Natural killer cell (primary cell): Measurements from ENCODE around the gene TPSB2. TPM values are rescaled to one million over a fixed set of nuclear protein-coding genes. Genes with fewer than 3 reads are reported as not detected.
"Not testable (repeated sequence)": the region's sequence is repeated elsewhere in the genome, so short reads cannot be mapped to it uniquely, and the experiment has no call there.

ENCODE experiments used
- ATAC-seq, 3 donors: fragments of 150-1000 bp in 2 of 3; fragments of 200-7000 bp in 1 of 3; cut with Tn5 transposase; 1 replicate in 1 of 3; 2 replicates in 2 of 3; pipeline ENCODE4 v1.10.0; 2021; ENCODE audit warnings: mild to moderate bottlenecking in 2 of 3, moderate library complexity in 2 of 3
- DNase-seq, 2 donors: peaks; one replicate each; pipeline versions ENCODE4 v3.0.0 to v3.0.0-alpha.2; 2013 to 2021; ENCODE audit warnings: mixed read lengths in 1 of 2
- H3K27ac ChIP-seq: one replicate; pipeline ENCODE4 v1.5.1; 2013; ENCODE audit warnings: mild to moderate bottlenecking, low read length
- H3K27me3 ChIP-seq: one replicate; pipeline ENCODE4 v1.6.1; 2013; ENCODE audit warnings: low read length; ENCODE audit not compliant: control insufficient read depth, insufficient read depth
- H3K36me3 ChIP-seq: one replicate; pipeline ENCODE4 v1.6.1; 2013; ENCODE audit warnings: low read length; ENCODE audit not compliant: control insufficient read depth, insufficient read depth
- H3K4me1 ChIP-seq: one replicate; pipeline ENCODE4 v1.6.1; 2013; ENCODE audit warnings: low read length; ENCODE audit not compliant: control insufficient read depth, insufficient read depth
- H3K4me3 ChIP-seq: one replicate; pipeline ENCODE4 v1.5.1; 2013; ENCODE audit warnings: low read length
- H3K9me3 ChIP-seq: one replicate; pipeline ENCODE4 v1.6.1; 2013; ENCODE audit warnings: low read length; ENCODE audit not compliant: control insufficient read depth, insufficient read depth
- H3K27ac Mint-ChIP-seq, 2 donors: one replicate each; pipeline ENCODE4 v1.8.0; 2022; ENCODE audit warnings: mild to moderate bottlenecking in 2 of 2, mixed read lengths in 2 of 2, moderate library complexity in 1 of 2
- H3K27me3 Mint-ChIP-seq, 2 donors: one replicate each; pipeline ENCODE4 v1.8.0; 2022; ENCODE audit warnings: low read depth in 2 of 2, mixed read lengths in 2 of 2
- H3K36me3 Mint-ChIP-seq: one replicate; pipeline ENCODE4 v1.8.0; 2022; ENCODE audit warnings: mixed read lengths
- H3K4me1 Mint-ChIP-seq, 2 donors: one replicate each; pipeline ENCODE4 v1.8.0; 2022; ENCODE audit warnings: mixed read lengths in 2 of 2
- H3K4me3 Mint-ChIP-seq: one replicate; pipeline ENCODE4 v1.8.0; 2022; ENCODE audit warnings: mild to moderate bottlenecking, moderate library complexity, mixed read lengths
- H3K9me3 Mint-ChIP-seq, 2 donors: one replicate each; pipeline ENCODE4 v1.8.0; 2022; ENCODE audit warnings: mixed read lengths in 2 of 2
- WGBS: methylation state at CpG from one replicate; pipeline ENCODE4 v1.1.7; 2013; ENCODE audit warnings: missing lambda C conversion rate; ENCODE audit not compliant: insufficient coverage; 5-methylcytosine and 5-hydroxymethylcytosine counted together
- intact Hi-C: fragments of 100-400 bp; cut with micrococcal nuclease; formaldehyde crosslinking; loops from one replicate; pipeline ENCODE4 v1.14.2; 2022
- total RNA-seq, 4 donors: library from RNA; stranded (reverse); fragments of 120-200 nt in 1 of 4; gene quantifications; one replicate each; pipeline versions ENCODE4 v1.2.3 to v1.2.4, GENCODE V29; 2013 to 2022
- TF ChIP-seq, protein P1 (sequence below): fragments of 200-600 bp; IDR thresholded peaks from one replicate; pipeline ENCODE4 v1.8.0; 2022; ENCODE audit warnings: antibody characterized with exemption

The TPSB2 gene
- total RNA-seq, 3 donors from 2014 or later (not counting 1 experiment from before 2014, with no cell fraction given): 12.6 TPM; not detected in 2

DNA sequence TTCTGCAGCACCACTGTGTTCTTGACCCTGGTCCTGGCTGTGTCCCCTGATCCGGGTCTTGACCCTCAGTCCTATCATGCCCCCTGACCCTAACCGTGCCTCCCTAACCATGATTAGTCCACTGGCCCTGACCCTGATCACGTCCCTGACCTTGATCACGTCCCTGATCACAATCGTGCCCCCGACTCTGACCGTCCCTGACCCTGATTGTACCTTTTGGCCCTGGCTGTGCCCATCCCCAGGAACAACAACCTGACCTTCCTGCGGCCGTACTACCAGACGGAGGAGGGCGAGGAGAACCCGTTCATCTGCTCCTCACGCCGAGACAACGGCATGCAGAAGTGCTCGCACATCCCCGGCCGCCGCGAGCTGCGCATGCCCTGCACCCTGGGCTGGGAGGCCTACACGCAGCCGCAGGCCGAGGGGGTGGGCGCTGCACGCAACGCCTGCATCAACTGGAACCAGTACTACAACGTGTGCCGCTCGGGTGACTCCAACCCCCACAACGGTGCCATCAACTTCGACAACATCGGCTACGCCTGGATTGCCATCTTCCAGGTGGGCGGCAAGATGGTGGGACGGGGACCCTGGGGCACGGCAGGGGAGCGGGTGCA lies 29.9 kb downstream of the TPSB2 start:
- TF ChIP-seq, protein P1, sequence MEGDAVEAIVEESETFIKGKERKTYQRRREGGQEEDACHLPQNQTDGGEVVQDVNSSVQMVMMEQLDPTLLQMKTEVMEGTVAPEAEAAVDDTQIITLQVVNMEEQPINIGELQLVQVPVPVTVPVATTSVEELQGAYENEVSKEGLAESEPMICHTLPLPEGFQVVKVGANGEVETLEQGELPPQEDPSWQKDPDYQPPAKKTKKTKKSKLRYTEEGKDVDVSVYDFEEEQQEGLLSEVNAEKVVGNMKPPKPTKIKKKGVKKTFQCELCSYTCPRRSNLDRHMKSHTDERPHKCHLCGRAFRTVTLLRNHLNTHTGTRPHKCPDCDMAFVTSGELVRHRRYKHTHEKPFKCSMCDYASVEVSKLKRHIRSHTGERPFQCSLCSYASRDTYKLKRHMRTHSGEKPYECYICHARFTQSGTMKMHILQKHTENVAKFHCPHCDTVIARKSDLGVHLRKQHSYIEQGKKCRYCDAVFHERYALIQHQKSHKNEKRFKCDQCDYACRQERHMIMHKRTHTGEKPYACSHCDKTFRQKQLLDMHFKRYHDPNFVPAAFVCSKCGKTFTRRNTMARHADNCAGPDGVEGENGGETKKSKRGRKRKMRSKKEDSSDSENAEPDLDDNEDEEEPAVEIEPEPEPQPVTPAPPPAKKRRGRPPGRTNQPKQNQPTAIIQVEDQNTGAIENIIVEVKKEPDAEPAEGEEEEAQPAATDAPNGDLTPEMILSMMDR: no peak
- Histone ChIP-seq H3K4me3 (no peak overlapping the region), H3K27ac (no peak overlapping the region), H3K4me1 (no peaks in the 10 kb centered on the region), H3K9me3 (no peaks in the 10 kb centered on the region), H3K27me3 (no peaks in the 10 kb centered on the region), H3K36me3 (no peaks in the 10 kb centered on the region)
- DNase-seq: no peak
- no peaks in the 10 kb centered on the region for H3K36me3 Mint-ChIP-seq
- H3K4me3 Mint-ChIP-seq: no peak overlapping the region
- 96% methylated on average over 38 of the region's 38 CpGs for WGBS
- H3K9me3 Mint-ChIP-seq: peaks cover 0 to 2% of the 10 kb centered on the region in 2 donors
- no peak for ATAC-seq
- H3K4me1 Mint-ChIP-seq: no peaks in the 10 kb centered on the region
- no peaks in the 10 kb centered on the region for H3K27me3 Mint-ChIP-seq
- intact Hi-C loops: no loop called here
- H3K27ac Mint-ChIP-seq: no peak overlapping the region

GRCh38 chr16:1199347-1200013 lies 30.5 kb downstream of the TPSB2 start:
- TF ChIP-seq, protein P1: no peak
- intact Hi-C loops: no loop called here
- Histone ChIP-seq H3K27me3 (no peaks in the 10 kb centered on the region), H3K36me3 (no peaks in the 10 kb centered on the region), H3K4me1 (no peaks in the 10 kb centered on the region), H3K4me3 (no peak overlapping the region), H3K9me3 (no peaks in the 10 kb centered on the region), H3K27ac (no peak overlapping the region)
- Mint-ChIP-seq H3K4me3 (no peak overlapping the region), H3K9me3 (peaks cover 0 to 2% of the 10 kb centered on the region in 2 donors), H3K27me3 (no peaks in the 10 kb centered on the region), H3K27ac (no peak overlapping the region), H3K36me3 (no peaks in the 10 kb centered on the region), H3K4me1 (no peaks in the 10 kb centered on the region)
- 91% methylated on average over 14 of the region's 19 CpGs for WGBS
- no peak for DNase-seq
- no peak for ATAC-seq

DNA sequence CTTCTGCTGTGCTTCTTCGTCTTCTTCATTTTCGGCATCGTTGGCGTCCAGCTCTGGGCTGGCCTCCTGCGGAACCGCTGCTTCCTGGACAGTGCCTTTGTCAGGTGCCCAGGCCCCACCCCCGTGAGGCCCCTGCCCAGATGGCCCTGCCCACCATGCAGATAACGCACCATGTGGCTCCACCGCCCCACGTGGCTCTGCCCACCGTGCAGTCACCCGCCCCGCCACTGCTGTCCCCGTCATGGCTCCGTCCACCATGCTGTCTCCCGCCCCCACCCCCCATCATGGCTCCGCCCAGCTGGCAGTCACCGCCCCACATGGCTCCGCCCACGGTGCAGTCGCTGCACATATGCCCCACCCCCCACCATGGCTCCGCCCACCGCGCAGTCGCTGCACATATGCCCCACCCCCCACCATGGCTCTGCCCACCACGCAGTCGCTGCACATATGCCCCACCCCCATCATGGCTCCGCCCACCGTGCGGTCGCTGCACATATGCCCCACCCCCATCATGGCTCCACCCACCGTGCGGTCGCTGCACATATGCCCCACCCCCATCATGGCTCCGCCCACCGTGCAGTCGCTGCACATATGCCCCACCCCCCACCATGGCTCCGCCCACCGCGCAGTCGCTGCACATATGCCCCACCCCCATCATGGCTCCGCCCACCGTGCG lies 31.2 kb downstream of the TPSB2 start:
- not testable (repeated sequence) for H3K27ac Mint-ChIP-seq, H3K9me3 Mint-ChIP-seq
- 93% methylated on average over 33 of the region's 44 CpGs for WGBS

GRCh38 chr16:1198194-1198593 lies 31.8 kb downstream of the TPSB2 start:
- Histone ChIP-seq H3K27me3 (no peaks in the 10 kb centered on the region), H3K36me3 (no peaks in the 10 kb centered on the region), H3K9me3 (no peaks in the 10 kb centered on the region), H3K4me3 (no peak overlapping the region), H3K27ac (no peak overlapping the region), H3K4me1 (no peaks in the 10 kb centered on the region)
- Mint-ChIP-seq H3K9me3 (peaks cover 0 to 2% of the 10 kb centered on the region in 2 donors), H3K27me3 (no peaks in the 10 kb centered on the region), H3K27ac (no peak overlapping the region), H3K4me3 (no peak overlapping the region), H3K36me3 (no peaks in the 10 kb centered on the region), H3K4me1 (no peaks in the 10 kb centered on the region)
- ATAC-seq (no peak), DNase-seq (no peak)
- intact Hi-C loops: no loop called here
- 91% methylated on average over 18 of the region's 18 CpGs for WGBS
- TF ChIP-seq, protein P1: no peak

More for the DNA sequence above, 31.2 kb downstream of the TPSB2 start:
- H3K9me3 ChIP-seq, H3K27me3 ChIP-seq, intact Hi-C loops, H3K4me1 ChIP-seq, H3K27ac ChIP-seq, H3K36me3 ChIP-seq, H3K27me3 Mint-ChIP-seq, ATAC-seq, H3K36me3 Mint-ChIP-seq, H3K4me3 Mint-ChIP-seq, H3K4me1 Mint-ChIP-seq, H3K4me3 ChIP-seq: not testable (repeated sequence)
- DNase-seq: peak in 1 of 2 donors; percentile 28
